GM15510 (cell line): Measurements from ENCODE around the gene ALPK1.

Experiments used
- POLR2A ChIP-seq: IDR thresholded peaks from 3 replicates; pipeline ENCODE4 v1.6.1; 2011; ENCODE audit warnings: borderline replicate concordance; ENCODE audit not compliant: insufficient read length; ENCODE audit errors: extremely low read depth

Gene ALPK1

DNA sequence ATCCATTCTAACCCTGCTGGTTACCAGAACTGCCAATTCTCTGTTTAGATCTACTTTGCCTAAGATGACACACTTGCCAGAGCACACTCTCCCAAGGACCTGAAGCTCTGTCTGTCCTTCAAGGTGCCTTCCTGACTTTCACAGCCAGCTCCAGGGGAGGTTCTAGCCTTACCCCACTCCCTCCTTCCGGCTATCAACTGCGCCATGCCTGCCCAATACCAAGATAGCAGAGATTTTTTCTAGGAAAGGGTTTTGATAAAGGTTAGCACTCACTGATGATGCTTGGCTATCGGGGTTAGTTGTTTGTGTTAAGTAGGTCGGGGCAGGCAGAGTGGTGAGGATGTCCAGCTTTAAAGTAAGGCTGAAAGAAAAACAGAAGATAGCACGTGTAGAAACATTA lies 14.3 kb downstream of the ALPK1 start:
- TF ChIP-seq POLR2A, result no peak

DNA sequence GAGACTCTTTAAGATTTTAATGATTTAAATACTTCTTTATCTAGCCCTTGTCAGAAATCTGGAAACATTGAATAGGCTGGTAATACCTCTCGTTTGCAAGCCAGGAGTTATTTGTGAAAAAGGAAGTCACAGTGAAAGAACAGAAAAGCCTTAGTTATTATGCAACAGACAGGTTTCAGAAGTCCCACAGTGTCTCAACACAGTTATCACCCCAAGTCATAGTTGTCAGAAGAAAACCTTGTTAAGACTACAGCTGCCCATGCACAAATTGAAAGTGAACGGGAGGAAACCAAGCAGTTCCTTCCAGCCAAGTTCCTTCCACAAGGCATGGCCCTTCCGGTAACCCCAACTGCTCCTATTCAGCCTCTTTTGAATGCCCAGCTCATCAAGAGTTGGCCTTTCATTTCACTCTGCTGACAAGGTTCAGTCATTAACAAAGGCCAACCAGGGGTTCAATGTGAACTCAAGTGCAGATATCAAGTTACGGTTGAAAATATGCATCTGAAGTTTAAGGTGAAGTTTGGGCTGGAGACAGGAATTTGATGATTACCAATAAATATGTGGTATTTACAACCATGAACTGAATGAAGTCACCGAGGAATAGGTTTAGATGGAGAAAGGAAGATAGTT lies 15.6 kb downstream of the ALPK1 start:
- no peak for TF ChIP-seq POLR2A

DNA sequence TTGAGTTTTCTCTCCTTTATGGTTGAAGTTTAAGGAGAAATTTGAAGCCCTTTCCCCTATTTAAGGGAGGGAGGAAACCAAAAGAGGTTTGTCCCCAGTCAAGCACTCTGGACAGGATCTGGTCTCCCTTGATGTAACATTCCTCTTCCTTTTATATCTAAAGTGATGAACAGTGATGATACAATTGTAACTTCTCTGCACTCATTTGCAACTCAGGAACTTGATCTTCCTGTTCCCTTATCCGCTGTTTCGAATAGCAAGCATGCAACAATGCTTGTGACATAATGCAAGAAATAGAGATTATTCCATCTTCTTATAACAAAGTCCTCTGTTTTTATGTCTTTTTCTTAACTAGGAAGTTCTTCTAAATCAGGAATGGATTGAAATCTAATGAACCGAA lies 18.3 kb downstream of the ALPK1 start:
- no peak for TF ChIP-seq POLR2A

GRCh38 chr4:112316360-112316759 lies 19.2 kb downstream of the ALPK1 start:
- TF ChIP-seq POLR2A, result no peak

DNA sequence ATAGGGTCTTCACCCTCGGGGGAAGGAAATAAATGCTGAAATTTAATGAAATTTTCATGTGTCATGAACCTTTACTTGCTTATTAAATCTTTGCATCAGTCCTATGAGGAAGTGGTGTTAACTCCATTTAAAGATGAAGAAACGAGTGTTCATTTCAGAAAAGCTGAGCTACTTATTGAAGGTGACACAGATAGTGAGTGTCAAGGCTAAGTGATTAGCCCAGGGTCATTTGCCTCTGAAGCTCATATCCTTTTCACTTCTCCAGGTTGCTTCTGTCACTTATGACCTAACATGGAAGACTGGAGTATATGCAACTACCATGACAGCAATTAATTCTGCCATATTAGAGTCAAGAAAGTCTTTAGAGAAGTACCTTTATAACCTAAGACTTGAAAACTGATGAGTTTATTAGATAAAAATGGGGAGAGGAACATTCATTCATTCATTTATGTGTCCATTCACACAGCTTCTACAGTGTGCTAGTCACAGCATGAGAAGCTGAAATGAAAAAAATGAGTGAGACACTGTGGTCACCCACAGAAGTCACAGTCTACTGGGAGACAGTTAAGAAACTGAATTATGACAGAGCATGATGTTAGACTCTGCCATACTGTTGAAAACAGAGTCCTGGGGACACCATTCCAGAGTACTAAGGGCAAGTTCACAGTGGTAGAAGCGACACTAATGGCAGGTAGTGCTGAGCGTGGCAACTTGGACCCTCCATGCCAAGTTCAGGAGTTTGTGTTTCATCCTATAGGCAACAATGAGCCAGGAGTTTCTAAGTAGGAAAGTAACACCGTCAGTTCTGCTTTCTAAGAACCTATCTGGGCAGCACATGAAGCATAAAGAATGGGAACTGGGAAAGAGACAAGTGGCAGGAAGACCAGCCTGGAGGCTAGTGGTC lies 21.3 kb downstream of the ALPK1 start:
- no peak for TF ChIP-seq POLR2A

- no peak for TF ChIP-seq POLR2A
Measured at GRCh38 chr4:112321776-112322684, 24.9 kb downstream of the ALPK1 start.

- TF ChIP-seq POLR2A, result no peak
Measured at GRCh38 chr4:112322866-112323265, 25.7 kb downstream of the ALPK1 start.

DNA sequence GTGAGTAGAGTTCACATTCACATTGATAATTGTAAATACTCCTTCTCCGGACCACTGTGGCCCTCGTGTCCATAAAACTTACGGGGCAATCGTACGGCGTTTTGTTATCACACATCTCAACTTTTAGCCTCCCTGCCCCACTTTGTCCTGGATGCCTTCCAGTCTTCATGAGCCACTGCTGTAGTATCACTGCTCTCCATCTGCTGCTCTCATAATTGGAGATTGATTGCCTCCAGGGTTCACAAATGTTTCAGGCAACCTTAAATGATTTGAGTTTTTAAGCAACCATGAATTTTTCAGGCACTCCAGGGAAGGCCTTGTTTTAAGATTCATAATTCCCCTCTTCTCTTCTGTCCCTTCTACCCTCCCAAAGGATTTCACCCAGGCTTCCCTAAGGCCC lies 28.4 kb downstream of the ALPK1 start:
- no peak for TF ChIP-seq POLR2A

GRCh38 chr4:112327965-112328733 lies 31.0 kb downstream of the ALPK1 start:
- TF ChIP-seq POLR2A, result no peak

DNA sequence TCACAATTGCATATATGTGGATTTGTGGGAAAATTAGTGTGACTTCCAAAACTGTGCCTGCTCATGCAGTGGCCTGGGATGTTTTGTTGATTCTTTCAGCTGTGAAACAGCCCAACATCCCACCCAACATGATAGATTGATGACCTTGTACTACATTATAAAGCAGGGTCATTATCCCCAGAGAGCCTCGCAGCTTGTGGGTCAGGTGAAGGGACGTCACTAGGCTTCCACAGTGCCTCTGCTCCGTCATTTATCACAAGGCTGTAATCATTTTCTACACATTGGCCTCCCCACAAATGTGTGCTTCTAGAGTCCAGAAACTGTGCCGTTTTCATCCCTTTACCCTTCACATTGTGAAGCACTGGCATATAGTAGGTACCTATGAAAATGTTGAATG lies 31.6 kb downstream of the ALPK1 start:
- TF ChIP-seq POLR2A, result no peak

- TF ChIP-seq POLR2A, result no peak
Measured at GRCh38 chr4:112329672-112330375, 32.7 kb downstream of the ALPK1 start.

- no peak for TF ChIP-seq POLR2A
Measured at GRCh38 chr4:112330921-112331320, 33.8 kb downstream of the ALPK1 start.

GRCh38 chr4:112332398-112332797 lies 35.2 kb downstream of the ALPK1 start:
- TF ChIP-seq POLR2A, result no peak

GRCh38 chr4:112340023-112340422 lies 42.9 kb downstream of the ALPK1 start:
- no peak for TF ChIP-seq POLR2A
